ENCODE results near the gene PLCL2.

GRCh38 chr3:16943857-16944256 lies 59.1 kb downstream of the PLCL2 start:
- no peak for TF ChIP-seq EP300 (IDR thresholded peaks at IDR 0.05)
- TF ChIP-seq CTCF (IDR thresholded peaks at IDR 0.05), result no peak
- no peak for TF ChIP-seq POLR2A (IDR thresholded peaks at IDR 0.05; ENCODE audit: low read depth)

Measured in esophagus muscularis mucosa (tissue), 4 donors.